GM19238 (cell line): ENCODE data around the gene ZNF880.
A peak's percentile ranks its signal among the peaks of the same experiment; 100 is the strongest.
"Not testable (repeated sequence)": the region's sequence is repeated elsewhere in the genome, so short reads cannot be mapped to it uniquely, and the experiment has no call there.

Experiments
- DNase-seq: peaks from one replicate; pipeline ENCODE4 v3.0.0; 2011; ENCODE audit warnings: low spot score; ENCODE audit not compliant: insufficient read length

The ZNF880 gene

DNA sequence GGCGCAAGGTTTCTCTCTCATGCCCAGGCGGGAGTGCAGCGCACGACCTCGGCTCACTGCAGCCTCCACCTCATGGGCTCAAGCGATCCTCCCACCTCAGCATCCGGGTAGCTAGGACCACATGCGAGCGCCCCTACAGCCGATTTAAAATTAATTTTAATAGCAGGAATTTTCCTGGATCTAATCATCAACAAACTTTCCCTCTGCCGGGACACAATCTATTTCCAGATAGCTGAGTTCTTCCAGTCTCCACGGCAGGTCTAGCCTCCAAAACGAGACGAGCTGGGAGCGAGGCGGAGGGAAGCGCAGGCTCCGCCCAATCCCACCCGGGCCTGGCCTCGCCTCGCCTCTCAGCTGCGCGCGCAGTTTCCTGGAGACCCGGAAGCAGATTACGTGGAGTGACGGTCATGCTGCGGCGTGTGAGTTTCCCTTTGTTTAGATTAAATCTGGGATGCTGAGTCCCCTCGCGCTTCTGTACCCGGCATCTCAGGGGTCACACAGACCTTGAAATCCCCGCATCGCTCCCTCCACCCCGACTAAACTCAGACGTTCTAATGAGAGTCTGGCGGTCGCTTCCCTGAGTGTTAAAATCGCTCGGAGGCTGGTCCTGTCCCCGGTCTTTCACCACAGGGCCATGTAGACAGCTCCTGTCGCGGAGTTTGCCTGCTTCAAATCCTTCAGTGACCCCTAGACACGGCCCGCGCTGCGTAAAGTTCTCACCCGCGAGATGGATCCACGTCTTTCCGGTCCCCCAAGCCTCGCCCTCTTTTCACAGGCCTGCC, at the start of gene ZNF880:
ZNF880 (plus strand) TSS at position 365 of the 782 bp plus-strand sequence; CDS start at position 408, 43 bp downstream.
- DNase-seq: peak; percentile 76

DNA sequence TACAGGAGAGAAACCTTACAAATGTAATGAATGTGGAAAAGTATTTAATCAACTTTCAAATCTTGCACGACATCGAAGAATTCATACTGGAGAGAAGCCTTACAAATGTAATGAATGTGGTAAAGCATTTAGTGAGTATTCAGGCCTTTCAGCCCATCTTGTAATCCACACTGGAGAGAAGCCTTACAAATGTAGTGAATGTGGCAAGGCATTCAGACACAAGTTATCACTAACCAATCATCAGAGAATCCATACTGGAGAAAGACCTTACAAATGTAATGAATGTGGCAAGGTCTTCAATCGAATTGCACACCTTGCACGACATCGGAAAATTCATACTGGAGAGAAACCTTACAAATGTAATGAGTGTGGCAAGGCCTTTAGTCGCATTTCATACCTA, 47.3 kb upstream of the ZNF880 start:
- DNase-seq: no peak

DNA sequence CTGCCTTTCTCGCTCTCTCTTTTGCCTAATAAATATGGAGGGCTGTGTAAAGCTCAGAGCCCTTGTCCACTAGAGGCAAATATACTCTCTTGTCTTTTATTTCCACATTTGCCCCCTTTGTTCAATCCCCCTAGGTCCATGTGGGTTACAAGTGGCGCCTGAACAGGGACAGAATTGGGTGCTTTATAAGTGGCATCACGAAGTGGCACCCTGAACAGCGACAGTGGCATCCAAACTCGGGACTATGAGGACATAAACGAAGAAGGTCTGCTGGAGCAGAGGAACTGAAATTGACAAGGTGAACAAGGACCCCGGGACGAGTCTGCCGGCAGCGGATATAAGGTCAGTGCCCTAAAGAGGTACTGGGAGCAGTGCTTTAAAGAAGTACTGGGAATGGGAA, 38.0 kb upstream of the ZNF880 start:
- DNase-seq: no peak

DNA sequence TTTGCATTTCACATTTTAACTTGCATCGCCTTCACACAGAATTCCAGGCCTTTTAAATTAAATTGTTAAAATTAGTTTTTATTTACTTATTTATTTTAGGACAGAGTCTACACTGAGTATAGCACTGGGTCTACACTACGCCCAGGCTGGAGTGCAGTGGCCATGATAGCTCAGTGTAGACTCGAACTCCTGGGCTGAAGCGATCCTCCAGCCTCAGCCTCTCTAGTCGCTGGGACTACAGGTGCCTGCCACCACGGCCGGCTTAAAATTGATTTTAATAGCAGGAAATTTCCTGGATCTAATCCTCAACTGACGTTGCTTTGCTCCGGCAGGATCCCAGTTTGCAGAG, 34.0 kb upstream of the ZNF880 start:
- DNase-seq: no peak

DNA sequence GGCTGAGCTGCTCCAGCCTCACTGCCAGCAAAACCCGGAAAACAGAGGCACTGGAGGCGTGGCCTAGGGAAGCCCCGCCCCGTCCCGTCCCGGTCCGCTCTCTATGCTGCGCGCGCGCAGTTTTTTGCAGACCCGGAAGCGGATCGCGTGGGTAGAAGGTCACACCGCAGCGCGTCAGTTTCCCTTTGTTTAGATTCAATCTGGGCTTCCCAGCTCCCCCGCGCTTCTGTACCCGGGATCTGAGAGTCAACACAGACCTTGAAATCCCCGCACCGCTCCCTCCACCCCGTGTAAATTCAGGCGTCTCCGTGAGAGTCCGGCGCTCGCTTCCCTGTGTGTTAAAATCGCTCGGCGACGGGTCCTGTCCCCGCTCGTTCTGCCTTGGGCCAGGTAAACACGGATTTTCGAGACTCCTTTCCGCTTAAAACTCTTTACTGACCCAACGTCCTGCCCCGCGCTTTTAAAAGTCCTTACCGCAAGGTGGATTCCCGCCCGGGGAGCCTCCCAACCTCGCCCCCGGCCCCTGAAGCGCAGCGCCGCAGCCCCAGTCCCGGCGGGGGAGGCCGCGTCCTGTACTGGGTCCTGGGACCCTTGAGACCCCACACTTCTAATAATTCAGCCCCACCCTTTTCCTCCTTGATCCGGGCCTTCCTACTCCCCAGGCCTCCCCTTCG, 33.5 kb upstream of the ZNF880 start, which contains the start of gene ZNF610:
ZNF610 (plus strand) TSS at position 127 of the 674 bp plus-strand sequence. CDS start 12,930 bp downstream, outside the sequence.
- peak; percentile 67 for DNase-seq

DNA sequence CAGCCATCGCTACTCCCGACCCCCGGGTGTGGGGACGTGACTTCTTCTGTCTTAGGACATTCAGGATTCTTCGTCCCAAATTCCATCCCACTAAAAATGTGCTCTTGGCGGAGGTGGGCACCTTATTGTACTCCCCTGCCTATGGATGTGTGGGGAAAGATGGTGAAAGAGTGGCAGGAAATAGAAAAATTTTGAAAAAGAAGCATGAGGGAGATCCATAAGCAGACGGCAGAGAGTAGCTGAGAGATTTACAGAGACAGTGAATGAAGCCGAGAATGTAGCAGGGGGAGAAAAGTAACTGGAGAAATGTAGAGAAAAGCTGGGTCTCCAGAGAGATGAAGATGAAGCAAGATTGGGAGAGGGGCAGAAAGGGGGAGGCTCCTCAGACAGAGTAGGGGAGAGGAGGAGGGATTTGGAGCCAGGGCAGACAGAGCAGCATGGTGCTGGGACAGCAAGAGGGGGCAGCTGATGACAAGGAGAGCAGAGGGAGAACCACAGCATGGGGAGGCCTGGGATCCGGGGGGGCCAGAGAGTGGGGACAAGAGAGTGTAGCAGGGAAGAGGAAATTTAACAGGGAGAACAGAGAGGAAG, 32.8 kb upstream of the ZNF880 start:
- DNase-seq: no peak

DNA sequence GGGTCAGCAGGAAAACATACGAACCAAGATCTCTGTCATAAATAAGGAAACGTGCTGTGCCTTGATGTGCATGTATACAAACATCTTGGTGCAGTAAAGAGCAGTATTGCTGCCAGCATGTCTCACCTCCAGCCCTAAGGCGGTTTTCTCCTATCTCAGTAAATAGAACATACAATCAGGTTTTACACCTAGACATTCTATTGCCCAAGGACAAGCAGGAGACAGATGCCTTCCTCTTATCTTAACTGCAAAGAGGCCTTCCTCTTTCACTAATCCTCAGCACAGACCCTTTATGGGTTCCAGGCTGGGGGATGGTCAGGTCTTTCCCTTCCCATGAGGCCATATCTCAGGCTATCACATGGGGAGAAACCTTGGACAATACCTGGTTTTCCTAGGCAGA, 30.7 kb upstream of the ZNF880 start:
- DNase-seq: not testable (repeated sequence)

DNA sequence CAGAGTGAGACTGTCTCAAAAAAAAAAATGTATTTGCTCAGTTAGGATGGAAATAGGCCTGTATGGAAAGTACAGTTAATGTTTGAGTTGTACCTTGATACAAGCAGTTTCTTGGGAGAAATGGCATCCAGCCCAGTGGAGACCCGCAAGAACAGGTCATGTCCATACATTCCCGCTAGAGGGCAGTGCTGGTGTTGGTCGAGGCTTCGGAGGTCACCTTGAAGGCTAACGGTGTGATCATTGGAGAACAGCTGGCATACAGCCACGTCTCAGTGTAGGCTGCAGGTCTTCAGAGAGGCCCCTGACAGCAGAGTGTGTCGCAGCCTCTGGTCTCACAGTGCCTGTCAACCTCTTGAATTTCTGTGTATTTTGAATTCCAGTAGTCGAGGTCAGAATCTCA, 26.2 kb upstream of the ZNF880 start:
- DNase-seq: no peak

DNA sequence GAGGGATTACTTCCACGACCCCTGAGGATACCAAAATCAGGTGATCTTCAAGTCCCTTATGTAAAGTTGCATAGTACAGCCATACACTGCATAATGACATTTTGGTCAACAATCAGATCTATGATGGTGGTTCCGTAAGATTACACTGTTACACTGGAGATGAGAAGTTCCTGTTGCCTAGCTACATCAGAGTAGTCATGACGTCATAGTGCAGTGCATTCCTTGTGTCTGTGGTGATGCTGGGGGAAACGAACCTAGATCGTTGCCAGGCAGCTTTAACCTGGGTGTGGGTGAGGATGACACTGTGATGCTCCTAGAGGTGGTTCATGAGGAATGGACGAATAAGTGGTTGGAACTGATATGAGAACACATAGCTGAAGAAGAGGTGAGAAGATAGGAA, 24.6 kb upstream of the ZNF880 start:
- DNase-seq: no peak

DNA sequence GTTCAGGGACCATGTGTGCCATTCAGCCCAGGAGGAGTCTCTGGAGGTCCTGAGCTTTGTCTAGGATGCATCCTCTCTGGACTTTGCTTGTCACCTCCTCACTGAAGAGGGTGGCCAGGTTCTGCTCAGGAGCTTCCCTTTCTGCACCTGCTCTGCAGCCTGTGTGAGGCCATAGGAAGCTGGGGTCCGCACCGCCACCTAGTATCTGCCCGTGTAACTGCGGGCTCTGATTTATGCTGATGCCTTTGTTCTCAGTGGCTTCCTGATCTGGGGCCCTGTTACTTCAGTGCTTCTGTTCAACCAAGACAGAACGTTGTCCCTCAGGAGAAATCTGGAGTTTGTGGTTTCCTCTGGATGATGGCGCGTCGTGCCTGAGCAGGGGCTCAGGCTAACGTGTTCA, 18.2 kb upstream of the ZNF880 start:
- no peak for DNase-seq

DNA sequence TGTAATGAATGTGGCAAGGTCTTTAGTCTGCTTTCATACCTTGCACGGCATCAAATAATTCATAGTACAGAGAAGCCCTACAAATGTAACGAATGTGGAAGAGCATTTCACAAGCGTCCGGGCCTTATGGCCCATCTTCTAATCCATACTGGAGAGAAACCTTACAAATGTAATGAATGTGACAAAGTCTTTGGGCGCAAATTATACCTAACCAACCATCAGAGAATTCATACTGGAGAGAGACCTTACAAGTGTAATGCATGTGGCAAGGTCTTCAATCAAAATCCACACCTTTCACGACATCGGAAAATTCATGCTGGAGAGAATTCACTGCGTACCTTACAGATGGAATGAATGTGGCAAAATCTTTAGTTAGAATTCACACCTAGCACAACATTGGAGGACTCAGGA, 3.3 kb upstream of the ZNF880 start:
- DNase-seq: no peak

DNA sequence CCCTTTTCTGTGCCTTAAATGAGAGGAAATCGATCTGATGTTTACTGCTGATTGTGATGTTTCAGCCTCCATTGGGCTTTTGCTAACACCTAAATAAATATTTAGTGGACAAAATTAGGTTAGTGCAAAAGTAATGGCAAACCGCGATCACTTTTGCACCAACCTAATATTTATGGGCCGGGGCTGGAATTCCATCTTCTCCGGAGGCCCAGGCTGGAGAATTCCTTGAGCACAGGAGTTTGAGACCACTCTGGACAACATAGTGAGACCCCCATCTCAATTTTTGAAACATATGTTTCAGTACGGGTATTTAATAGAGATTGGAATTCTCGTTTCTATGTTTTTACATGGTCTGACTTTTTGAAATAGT, 603 bp downstream of the ZNF880 start:
- no peak for DNase-seq

DNA sequence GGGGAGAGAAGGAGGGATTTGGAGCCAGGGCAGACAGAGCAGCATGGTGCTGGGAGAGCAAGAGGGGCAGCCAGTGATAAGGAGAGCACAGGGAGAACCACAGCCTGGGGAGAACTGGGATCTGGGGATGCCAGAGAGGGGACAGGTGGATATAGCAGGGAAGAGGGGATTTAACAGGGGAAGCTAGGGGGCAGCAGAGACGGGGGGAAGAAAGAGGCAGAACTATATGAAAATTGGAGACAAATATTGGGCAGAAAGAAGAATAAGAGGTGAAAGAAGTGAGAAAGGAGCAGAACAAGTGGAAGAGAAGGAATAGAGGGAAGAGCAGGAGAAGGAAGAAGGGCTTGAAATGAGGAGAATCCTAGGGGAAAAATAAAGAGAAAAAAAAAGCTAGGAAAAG, 21.4 kb downstream of the ZNF880 start:
- DNase-seq: no peak

DNA sequence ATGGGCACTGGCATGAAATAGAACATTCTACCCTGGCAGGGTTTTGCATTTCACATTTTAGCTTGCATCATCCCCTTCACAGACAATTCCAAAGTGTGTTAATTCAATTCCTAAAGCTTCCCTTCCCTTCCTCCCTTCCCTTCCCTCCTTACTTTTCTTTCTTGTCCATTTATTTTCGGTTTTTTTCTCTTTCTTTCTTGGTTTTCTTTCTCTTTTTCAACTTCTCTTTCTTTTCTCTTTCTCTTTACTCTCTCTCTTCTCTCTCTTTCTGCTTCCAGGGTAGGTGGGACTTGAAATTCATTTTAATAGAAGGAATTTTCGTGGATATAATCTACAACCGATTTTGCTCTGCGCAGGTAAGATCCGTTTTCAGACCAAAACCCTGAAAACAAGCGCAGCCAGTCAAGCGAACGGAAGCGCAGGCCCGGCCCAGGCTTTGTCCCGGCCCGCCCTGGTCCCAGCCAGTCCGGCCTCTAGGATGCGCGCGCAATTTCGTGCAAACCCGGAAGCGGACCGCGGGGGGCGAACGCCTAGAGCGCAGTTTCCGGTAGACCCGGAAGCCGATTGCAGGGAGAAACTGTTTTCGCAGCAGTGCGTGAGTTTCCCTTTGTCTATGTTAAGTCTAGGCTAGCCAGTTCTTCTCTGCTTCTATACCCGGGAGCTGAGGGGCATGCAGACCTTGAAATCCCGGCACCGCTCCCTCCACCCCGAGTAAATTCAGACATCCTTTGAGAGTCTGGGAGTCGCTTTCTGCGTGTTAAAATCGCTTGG, 27.8 kb downstream of the ZNF880 start, which contains the start of gene ZNF528:
ZNF528 (plus strand) TSS at position 540 of the 771 bp plus-strand sequence. CDS start 4,165 bp downstream, outside the sequence.
- DNase-seq: peak; percentile 92

DNA sequence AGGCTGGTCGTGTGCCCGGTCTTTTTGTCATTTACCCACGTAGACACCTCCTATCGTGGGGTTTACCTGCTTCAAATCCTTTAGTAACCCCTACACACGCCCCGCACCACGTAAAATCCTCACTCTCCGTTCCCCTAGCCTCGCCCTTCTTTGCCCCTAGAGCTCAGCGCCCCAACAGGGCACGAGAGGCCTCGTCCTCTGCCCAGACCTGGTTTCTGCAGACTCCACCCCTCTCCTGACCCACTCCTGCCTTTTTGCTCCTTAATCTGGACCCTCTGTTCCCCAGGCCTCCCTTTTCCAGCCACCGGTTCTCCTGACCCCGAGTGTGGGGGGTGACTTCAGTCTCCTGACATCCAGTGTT, 28.3 kb downstream of the ZNF880 start:
- DNase-seq: peak; percentile 12

DNA sequence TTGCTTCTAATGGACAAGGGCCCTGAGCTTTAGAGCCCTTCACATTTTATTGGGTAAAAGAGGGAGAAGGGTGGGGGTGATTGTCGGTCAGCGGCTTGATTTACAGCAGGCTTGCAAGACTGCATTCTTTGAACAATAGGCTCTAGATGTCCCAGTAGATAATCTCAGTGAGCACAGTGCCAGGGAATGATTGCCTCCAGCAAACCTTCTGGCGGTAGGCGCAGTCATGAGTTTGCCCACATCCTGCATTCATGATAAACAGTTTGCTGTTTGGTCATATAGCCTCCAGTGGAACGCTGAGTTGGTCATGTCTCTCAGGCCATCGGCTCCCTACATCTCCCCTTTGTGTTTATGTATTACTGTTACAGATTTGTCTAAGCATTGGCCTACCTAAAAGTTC, 40.6 kb downstream of the ZNF880 start:
- no peak for DNase-seq

DNA sequence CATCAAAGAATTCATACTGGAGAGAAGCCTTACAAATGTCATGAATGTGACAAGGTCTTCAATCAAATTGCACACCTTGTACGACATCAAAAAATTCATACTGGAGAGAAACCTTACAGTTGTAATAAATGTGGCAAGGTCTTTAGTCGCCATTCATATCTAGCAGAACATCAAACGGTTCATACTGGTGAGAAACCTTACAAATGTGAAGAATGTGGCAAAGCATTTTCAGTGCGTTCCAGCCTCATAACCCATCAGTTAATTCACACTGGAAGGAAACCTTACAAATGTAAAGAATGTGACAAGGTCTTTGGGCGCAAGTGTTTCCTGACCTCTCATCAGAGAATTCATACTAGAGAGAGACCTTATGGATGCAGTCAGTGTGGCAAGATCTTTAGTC, 46.0 kb downstream of the ZNF880 start:
- DNase-seq: no peak

DNA sequence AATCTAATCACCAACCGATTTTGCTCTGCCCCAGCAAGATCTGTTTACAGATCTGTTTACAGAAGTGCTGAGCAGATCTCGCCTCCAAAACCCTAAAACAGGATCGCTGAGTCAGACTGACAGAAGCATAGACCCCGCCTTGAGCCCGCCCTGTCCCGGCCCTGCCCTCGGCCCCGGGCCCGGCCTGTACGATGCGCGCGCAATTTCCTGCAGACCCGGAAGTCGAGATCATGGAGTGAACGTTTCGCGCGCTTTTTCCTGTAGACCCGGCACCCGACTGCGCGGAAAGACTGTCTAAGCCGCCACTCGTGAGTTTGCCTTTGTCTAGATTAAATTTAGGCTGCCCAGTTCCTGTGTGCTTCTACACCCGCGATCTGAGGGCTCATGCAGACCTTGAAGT, 59.2 kb downstream of the ZNF880 start, which contains the start of gene ZNF534:
ZNF534 (plus strand) TSS at position 212 of the 400 bp plus-strand sequence. CDS start 2,327 bp downstream, outside the sequence.
- no peak for DNase-seq
